ENCODE measurements around the gene MRPS14.

- TF ChIP-seq MXI1 (conservative IDR thresholded peaks at IDR 0.05; ENCODE audit: poor library complexity, severe bottlenecking) (no peak), CTCF (IDR thresholded peaks at IDR 0.05; ENCODE audit: poor library complexity, severe bottlenecking) (no peak), EZH2 (IDR thresholded peaks at IDR 0.05; ENCODE audit: borderline replicate concordance, insufficient read depth, low read length, poor library complexity, severe bottlenecking) (no peak), EP300 (conservative IDR thresholded peaks at IDR 0.05; ENCODE audit: poor library complexity, severe bottlenecking) (no peak), POLR2AphosphoS5 (IDR thresholded peaks at IDR 0.05) (no peak), RAD21 (conservative IDR thresholded peaks at IDR 0.05) (no peak), TAF1 (IDR thresholded peaks at IDR 0.05; ENCODE audit: low read depth) (no peak), SMC3 (conservative IDR thresholded peaks at IDR 0.05; ENCODE audit: poor library complexity) (no peak), REST (IDR thresholded peaks at IDR 0.05; ENCODE audit: borderline replicate concordance) (no peak)
Observed at GRCh38 chr1:175035865-175036264, 12.6 kb upstream of the MRPS14 start.

All from neural cell (in vitro differentiated cells).